ENCODE measurements around the gene PECR. TPM values are rescaled to one million over a fixed set of nuclear protein-coding genes. Genes with fewer than 3 reads are reported as not detected.

PECR gene
- total RNA-seq, 2 donors from 2014 or later, result 5.9 to 14.6 TPM

DNA sequence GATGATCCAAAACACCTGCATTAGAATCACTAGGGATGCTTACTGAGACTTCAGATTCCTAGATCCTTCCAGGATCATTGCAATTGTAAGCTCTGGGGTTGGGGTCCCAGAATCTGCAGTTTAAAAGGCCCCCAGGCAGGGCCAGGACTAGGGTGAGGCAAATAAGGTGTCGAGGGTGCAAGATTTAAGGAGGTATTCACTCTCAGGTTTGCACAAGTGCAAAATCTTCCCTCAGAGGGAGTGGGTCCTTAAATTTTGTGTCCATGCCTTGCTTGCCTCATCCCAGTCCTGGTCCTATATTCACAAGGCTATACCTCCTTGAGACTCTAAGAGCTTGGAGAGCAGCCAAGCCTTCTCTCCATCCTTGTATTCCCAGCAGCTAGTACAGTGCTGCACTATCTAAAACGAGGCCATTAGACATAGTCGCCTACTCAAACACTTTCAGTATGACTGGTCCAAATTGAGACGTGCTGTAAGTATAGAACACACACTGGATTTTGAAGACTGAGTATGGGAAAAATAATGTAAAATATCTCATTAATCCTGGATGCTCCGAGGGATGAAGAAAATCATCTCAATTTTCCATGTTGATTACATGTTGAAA, 36.6 kb downstream of the PECR start:
- ATAC-seq, result no peak
- DNase-seq, result no peak
- intact Hi-C loops (cut with DNase I), result no loop called here

DNA sequence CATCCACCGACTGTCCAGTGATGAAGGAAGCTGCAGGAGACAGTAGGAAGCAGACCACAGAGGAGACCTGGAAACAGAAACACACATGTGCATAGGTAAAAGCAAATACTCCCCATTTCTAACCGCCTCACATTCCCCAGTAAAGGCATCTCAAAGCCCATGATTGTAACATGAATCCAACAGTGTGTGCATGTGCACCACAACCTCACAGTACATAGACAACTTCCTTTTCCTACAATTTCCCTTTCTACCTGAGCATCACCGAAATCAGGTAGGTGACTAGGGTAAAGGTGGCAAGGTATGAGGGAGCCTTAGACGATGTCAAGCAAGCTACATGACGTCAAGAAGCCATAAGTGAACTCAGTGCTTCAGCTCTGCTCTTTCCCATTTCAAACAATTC, 37.7 kb downstream of the PECR start:
- intact Hi-C loops (cut with DNase I), result no loop called here
- DNase-seq, result no peak
- no peak for ATAC-seq

DNA sequence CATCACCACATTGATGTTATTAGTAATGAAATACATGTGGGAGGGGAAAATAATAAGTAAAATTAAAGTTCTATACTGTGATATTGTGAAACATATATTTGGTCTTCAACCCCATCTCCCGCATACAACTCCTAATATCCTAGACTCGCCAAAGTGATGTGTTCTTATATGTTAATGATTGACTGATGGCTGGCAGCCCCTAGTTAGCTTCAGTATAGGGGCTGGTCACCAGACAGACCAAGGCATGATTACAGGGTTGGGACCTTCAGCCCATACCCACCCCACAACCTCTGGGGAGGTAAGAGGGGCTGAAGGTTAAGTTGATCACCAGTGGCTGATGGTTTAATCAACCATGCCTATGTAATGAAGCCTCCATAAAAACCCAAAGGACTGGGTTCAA, 40.2 kb downstream of the PECR start:
- DNase-seq (no peak), ATAC-seq (no peak)
- intact Hi-C loops (cut with DNase I), result no loop called here

DNA sequence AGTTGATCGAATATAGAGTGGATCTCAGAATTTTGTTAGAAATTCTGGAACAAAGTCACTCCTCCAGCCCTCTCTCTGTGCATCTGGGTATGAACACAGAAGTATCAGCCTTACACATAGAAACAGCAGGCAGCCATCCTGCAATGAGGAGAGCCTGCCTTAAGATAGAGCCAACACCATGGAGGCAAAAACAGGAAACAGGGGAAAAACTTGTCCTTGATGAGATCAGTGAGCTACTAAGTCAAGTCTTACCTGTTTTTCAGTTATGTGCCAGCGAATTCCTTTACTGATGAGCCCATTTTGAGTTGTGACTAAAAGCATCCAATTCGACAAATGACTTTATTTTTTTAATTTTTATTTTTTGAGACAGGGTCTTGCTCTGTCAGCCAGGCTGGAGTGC, 41.7 kb downstream of the PECR start:
- intact Hi-C loops (cut with DNase I), result no loop called here
- ATAC-seq (no peak), DNase-seq (no peak)

- DNase-seq (peak; percentile 49), ATAC-seq (peak; percentile 49 to 53)
- intact Hi-C loops (cut with DNase I), result no loop called here
Measured at GRCh38 chr2:216034065-216034464, 47.5 kb downstream of the PECR start.

DNA sequence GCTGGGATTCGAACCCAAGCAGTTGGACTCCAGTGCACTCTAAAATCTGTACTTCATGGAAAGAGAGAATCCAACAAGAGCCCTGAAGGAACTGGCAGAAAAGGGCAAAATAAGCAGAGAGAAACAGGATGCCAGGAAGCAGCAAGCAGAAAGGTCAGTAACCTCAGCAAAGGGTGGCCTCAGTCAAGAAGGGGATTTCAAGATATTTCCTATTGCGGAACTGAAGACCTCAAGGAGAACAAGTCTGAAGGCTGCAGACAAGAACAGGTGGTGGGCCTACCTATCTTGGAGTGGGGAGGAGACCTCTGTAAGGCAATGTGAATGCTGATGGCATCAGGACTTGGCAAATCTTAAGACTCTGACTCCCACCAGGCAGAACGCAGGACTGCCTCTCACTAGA, 48.2 kb downstream of the PECR start:
- DNase-seq (no peak), ATAC-seq (no peak)
- intact Hi-C loops (cut with DNase I), result no loop called here

- DNase-seq (no peak), ATAC-seq (no peak)
- intact Hi-C loops (cut with DNase I), result no loop called here
Measured at GRCh38 chr2:216031960-216032689, 49.5 kb downstream of the PECR start.

- ATAC-seq (no peak), DNase-seq (no peak)
- intact Hi-C loops (cut with DNase I), result no loop called here
Measured at GRCh38 chr2:216030216-216030615, 51.4 kb downstream of the PECR start.

GRCh38 chr2:216029416-216030129, 52.0 kb downstream of the PECR start:
- DNase-seq (no peak), ATAC-seq (no peak)
- intact Hi-C loops (cut with DNase I), result no loop called here

- DNase-seq, result no peak
- intact Hi-C loops (cut with DNase I), result no loop called here
- ATAC-seq, result no peak
Measured at GRCh38 chr2:216024779-216025336, 56.8 kb downstream of the PECR start.

DNA sequence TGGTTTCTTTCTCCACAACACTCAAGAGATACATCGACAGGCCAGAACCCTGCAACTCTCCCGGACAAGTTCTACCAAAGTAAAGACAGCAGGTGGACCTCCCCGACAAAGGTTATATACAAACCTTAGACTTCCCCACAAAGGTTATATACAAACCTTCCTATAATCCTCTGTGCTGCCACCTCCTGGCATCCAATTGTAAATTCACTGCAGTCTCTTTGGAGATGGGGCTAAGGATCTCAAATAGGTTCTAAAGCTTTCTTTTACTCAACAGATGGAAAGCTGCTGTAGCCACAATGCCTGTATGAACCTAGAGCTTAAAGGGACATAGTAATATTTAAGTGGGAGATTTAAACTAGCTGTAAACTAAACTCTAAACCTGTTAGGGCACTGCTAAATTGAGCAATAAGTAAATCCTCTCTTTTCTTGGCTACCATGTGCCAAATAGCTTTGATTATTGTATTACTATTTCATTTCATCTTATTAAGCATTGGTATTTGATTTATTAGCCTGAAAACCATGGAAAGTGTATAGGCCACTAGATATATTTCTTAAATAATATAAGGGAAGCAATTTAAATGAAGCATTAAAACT, 58.5 kb downstream of the PECR start:
- ATAC-seq, result peak; percentile 27 to 59
- intact Hi-C loops (cut with DNase I), result no loop called here

DNA sequence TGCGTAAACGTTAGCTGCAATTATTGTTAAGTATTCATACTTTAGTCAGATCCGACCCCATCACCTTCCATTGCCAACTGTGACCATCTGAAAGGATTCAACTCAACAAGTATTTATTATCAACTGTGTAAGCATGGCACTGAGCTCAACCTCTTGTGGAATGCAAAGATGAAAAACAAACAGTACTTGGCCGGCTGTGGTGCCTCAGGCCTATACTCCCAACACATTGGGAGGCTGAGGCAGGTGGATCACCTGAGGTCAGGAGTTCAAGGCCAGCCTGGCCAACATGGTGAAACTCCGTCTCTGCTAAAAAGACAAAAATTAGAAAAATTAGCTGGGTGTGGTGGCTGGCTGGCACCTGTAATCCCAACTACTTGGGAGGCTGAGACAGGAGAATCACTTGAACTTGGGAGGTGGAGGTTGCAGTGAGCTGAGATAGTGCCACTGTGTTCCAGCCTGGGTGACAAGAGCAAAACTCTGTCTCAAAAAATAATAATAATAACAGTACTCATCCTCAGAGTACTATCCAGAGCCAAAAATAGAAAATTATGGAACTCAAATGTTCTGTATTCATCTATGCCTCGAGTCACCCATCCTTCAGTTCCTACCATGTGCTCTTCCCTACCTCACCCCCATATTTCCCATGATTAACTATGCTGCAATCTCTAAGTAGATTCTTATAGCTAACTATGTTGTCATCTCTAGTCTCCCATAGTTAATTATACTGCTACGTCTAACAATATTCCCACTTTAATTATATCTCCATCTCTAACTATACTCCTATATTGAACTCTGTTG, 59.6 kb downstream of the PECR start:
- intact Hi-C loops (cut with DNase I), result no loop called here
- DNase-seq, result no peak
- no peak for ATAC-seq

More for the DNA sequence above, 58.5 kb downstream of the PECR start:
- DNase-seq, result no peak

DNA sequence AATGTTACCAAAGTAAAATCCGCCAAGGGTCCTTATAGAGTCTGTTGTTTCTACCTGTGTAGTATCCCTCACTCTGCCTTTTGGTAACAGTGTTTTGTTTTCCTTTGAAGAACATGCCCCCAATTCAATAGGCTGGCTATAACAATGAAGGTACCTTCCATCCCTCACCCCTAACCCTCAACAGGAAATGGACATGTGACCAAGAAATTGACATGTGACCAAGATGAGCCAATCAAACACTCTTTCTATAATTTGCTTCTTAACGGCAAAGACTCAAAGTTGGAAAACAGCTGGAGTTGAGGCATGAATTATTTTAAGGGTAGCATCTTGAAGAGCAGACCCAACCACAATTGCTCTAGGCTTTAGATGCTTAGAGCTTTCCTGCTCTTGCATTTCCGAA, 62.9 kb downstream of the PECR start:
- ATAC-seq, result no peak
- no peak for DNase-seq
- intact Hi-C loops (cut with DNase I), result no loop called here

DNA sequence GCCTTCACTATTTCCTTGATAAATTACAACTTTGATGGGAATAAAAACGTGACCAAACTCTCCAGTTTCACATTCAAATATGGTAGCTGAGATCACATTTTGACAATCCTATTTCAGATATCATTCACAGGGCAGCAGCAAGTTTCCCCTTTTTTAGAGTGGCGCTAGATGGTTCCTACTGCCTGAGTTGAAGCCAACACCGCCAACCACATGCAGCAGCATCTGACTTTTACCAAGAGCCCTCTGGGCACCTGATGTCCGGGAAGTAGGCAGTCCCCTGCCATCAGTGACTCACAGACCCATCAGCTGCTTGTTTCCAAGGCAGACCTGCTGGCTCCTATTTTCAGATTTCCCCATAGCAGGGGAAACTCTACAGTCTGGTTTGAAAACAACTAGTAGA, 64.2 kb downstream of the PECR start:
- DNase-seq (no peak), ATAC-seq (no peak)
- intact Hi-C loops (cut with DNase I), result no loop called here

GRCh38 chr2:216016581-216016980, 65.0 kb downstream of the PECR start:
- ATAC-seq (no peak), DNase-seq (no peak)
- intact Hi-C loops (cut with DNase I), result no loop called here

DNA sequence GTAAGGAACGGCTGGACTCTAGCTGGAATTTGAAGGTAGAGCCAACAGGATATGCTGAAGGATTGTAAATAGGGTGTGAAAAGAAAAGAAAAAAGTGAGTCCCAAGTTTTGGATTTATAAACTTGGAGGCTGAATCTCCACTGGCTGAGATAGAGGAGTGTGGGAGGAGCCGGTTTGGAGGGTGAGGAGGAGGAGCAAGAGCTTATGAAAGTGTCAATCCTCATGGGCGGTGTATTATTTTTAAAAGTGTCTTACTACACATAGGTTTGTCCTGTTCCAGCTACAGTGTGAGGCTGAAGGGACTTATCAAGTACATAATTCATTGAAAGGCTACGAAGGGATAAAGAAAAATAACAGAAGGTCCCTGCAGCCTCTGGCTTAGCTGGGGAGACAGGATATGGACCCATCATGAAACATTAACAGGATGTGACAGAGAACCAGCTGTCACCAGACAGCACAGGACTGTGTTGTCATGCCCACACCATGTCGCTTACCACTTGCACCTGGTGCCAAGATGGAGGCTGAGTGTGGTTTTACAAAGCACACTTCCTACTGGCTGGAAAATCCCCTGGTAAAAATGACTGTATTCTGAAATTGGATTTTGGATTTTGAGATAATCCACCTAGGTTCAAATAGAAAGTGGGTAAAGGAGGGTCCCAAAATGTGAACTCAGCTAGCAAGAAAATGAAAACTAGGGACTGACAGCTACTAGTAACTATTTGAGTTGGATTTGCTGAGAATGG, 65.7 kb downstream of the PECR start:
- intact Hi-C loops (cut with DNase I), result no loop called here
- ATAC-seq (no peak), DNase-seq (no peak)

DNA sequence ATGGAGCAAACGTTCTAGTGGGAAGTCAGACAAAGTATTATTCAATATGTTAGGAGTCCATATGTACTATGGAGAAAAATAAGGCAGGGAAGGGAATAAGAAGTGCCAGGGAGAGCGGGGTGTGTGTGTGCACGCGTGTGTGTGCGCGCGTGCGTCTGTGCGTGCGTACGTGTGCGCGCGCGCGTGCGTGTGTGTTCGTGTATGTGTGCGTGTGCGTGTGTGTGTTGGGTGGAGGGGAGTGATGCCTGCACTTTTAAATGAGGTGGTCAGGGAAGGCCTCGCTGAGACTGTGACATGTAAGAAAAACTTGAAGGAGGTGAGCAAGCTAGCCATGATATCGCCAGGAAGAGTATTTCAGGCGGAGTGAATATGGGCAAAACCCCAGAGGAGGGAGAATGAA, 66.6 kb downstream of the PECR start:
- intact Hi-C loops (cut with DNase I), result no loop called here
- ATAC-seq, result no peak
- no peak for DNase-seq

- intact Hi-C loops (cut with DNase I), result no loop called here
- DNase-seq (no peak), ATAC-seq (no peak)
Measured at GRCh38 chr2:216014006-216014405, 67.6 kb downstream of the PECR start.

Measured in left cardiac atrium (tissue), 4 donors.